Measurements from ENCODE around the gene NFILZ.

The NFILZ gene

GRCh38 chr19:8675066-8675465, 44.6 kb downstream of the NFILZ start:
- H3K4me3 Mint-ChIP-seq = no peak overlapping the region
- H3K27me3 Mint-ChIP-seq = peaks cover 11% of the 10 kb centered on the region
- no peak overlapping the region for H3K27ac Mint-ChIP-seq
- ATAC-seq (ENCODE audit: low read depth) (no peak), DNase-seq (ENCODE audit: low spot score in 2 of 2) (no peak)
- peaks cover 16% of the 10 kb centered on the region for H3K4me1 Mint-ChIP-seq
- H3K36me3 Mint-ChIP-seq = peaks cover 6% of the 10 kb centered on the region
- peaks cover 11% of the 10 kb centered on the region for H3K9me3 Mint-ChIP-seq

DNA sequence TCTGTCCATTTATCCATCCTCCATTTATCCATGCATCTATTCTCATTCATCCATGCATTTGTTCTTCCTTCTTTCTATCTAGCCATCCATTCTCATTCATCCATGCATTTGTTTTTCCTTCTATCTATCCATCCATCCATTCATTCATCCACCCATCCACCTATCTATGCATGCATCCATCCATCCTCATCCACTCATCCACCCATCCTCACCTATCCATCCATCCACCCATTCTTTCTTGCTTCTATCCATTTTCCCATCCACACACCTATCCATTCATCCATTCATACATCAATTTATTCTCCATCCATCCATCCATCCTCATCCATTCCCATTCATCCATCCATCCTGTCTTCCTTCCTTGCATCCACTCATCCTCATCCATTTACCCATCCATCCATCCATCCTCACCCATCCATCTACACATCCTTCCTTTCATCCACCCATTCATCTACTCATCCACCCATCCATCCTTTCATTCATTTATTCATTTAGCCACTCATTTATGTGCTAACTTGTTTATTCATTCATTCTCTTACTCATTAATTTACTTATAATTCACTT, 47.9 kb downstream of the NFILZ start:
- Mint-ChIP-seq H3K27me3 (peaks cover 22% of the 10 kb centered on the region), H3K4me1 (peaks cover 9% of the 10 kb centered on the region), H3K9me3 (peaks cover 23% of the 10 kb centered on the region), H3K36me3 (peaks cover 6% of the 10 kb centered on the region), H3K27ac (no peak overlapping the region), H3K4me3 (no peak overlapping the region)
- DNase-seq (ENCODE audit: low spot score in 2 of 2) (no peak), ATAC-seq (ENCODE audit: low read depth) (no peak)
